SK-N-SH (cell line): Measurements from ENCODE around the gene NLRC5.

Experiments used
- CHD2 ChIP-seq: fragments of 150-350 bp; IDR thresholded peaks from 2 replicates; pipeline ENCODE4 v1.6.1; 2018; ENCODE audit warnings: low read length; ENCODE audit not compliant: partially characterized antibody
- CTCF ChIP-seq: fragments of 200-600 bp; sonication (generic); IDR thresholded peaks from 2 replicates; pipeline ENCODE4 v1.6.1; 2017; ENCODE audit warnings: antibody characterized with exemption, mild to moderate bottlenecking, moderate library complexity
- POLR2AphosphoS5 ChIP-seq: IDR thresholded peaks from 2 replicates; pipeline ENCODE4 v1.6.1; 2012; ENCODE audit warnings: low read depth, low read length
- YY1 ChIP-seq: IDR thresholded peaks from 2 replicates; pipeline ENCODE4 v1.4.0; 2012; ENCODE audit warnings: low read depth, mild to moderate bottlenecking

GRCh38 chr16:57051696-57052228 lies 62.4 kb downstream of the NLRC5 start:
- no peak for TF ChIP-seq YY1
- TF ChIP-seq CHD2, result no peak
- TF ChIP-seq CTCF, result no peak
- no peak for TF ChIP-seq POLR2AphosphoS5
